Spleen (tissue), 7 donors: ENCODE measurements around the gene TSPAN18.

ENCODE experiments used
- CTCF ChIP-seq, 11 experiments: fragments of 200-600 bp in 7 of 11; fragments of 450-650 bp in 4 of 11; sonication (generic) in 4 of 11; IDR thresholded peaks in 8 of 11; conservative IDR thresholded peaks in 3 of 11; 1 replicate in 7 of 11; 2 replicates in 4 of 11; pipeline versions ENCODE4 v1.4.0 to v1.8.0; 2016 to 2021; ENCODE audit warnings: antibody characterized with exemption in 11 of 11, inconsistent platforms in 4 of 11, mild to moderate bottlenecking in 1 of 11
- POLR2A ChIP-seq, 3 donors: fragments of 450-650 bp; IDR thresholded peaks; one replicate each; pipeline ENCODE4 v1.5.1; 2017; ENCODE audit warnings: antibody characterized with exemption in 3 of 3, mild to moderate bottlenecking in 1 of 3
- POLR2AphosphoS5 ChIP-seq, 3 donors: sonication (generic); formaldehyde crosslinking; IDR thresholded peaks; one replicate each; pipeline ENCODE4 v1.5.1; 2017; ENCODE audit warnings: antibody characterized with exemption in 3 of 3
- donor health status: DM: no; HTN: no; CAD: no; lungs with moderate emphysema.
- donor health status: DM: no; HTN: no; CAD: no.
- donor health status: DM: no; HTN: no; CAD: no.

DNA sequence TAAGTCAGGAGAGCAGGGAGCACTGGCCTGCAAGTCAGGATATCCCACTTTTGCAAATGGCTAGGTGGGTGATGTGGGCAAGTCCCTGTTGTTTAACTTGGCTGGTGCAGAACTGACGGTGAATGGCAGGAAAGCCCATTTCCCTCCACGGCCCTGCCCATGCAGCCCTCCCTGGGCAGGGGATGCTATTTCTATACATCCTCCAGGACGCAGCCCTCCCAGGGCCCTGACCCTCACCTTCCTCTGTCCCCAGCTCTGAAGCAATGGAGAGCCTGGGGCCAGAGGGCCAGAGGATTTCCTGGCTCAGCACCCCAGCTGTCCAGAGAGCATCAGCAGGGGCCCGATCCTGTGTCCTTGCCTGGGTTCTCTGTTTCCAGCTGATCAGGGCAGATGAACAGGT is 91.3 kb downstream of the TSPAN18 start:
- TF ChIP-seq POLR2A (IDR thresholded peaks at IDR 0.05) = no peak
- no peak for TF ChIP-seq CTCF (IDR thresholded peaks at IDR 0.05 in 8 of 11, conservative IDR thresholded peaks at IDR 0.05 in 3 of 11)
- peak; percentile 81 to 88 (median 87) for TF ChIP-seq POLR2AphosphoS5 (IDR thresholded peaks at IDR 0.05)
